NCI-H2081 (cell line): ENCODE results near the gene CDR2L.
"Not testable (repeated sequence)": the region's sequence is repeated elsewhere in the genome, so short reads cannot be mapped to it uniquely, and the experiment has no call there.

Experiments used
- DNase-seq, 2 experiments: peaks; one replicate each; lab custom pipeline; 2025; lab: John Stamatoyannopoulos, UW

Gene CDR2L

GRCh38 chr17:75044716-75045115 lies 57.3 kb downstream of the CDR2L start:
- no peak for DNase-seq

DNA sequence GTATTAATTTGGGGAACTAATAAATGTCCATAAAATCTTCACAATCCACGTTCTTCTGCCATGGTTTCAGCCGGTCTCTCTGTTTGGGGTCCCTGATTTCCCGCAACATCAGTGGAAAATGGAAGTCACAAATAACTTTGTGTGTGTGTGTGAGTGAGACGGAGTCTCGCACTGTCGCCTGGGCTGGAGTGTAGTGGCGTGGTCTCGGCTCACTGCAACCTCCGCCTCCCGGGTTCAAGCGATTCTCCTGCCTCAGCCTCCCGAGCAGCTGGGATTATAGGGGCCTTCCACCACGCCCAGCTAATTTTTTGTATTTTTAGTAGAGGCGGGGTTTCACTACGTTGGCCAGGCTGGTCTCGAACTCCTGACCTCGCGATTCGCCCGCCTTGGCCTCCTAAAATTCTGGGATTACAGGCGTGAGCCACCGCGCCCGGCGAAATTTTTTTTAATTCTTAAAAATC lies 58.5 kb downstream of the CDR2L start:
- not testable (repeated sequence) for DNase-seq

DNA sequence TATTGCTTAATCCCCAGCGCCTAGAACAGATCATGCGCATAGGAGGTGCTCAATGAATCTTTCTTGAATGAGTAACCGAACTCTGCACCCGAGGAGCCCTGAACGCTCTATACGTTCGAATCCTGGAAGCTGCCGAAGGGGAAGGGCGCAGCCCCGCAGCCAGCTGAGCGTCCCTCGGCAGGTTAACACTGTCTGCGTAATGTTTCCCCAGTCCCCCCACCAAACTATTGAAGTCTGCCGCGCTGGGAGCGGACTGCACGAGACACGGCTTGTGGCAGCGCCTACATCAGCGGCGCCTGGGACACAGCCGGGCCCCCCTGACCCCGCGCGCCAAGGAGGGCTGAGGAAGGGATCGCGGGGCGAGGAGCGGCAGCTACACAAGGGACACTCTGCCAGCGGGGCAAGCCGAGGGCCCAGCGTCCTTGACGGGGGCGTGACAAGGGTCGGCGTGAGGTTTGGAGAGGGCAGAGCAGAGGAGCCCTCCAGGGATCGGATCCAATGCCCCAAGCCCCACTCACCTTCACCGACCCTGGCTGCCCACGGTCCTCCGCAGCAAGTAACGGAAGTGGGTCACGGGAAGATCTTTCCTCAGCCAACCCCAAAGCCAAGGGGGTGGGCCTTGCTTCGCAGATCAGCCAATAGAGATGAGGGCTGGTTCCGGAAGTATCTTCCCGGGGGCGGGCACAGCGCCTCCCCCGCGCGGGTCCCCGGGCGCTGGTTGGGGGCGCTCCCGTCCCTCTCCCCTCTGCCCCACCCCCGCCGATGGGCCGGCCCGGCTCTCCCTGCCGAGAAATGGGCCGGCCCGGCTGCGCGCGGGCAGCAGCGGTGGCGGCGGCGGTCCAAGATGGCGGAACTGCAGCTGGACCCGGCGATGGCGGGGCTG lies 59.2 kb downstream of the CDR2L start, which contains the start of the genes ATP5PD and KCTD2:
TSS of gene ATP5PD (minus strand) at position 563 of the 883 bp plus-strand sequence. CDS start 4,319 bp downstream, outside the sequence.
TSS of gene KCTD2 (plus strand) at position 819 of the 883 bp plus-strand sequence. CDS start at position 845, 26 bp downstream.
- DNase-seq = peak; percentile 97 to 98

DNA sequence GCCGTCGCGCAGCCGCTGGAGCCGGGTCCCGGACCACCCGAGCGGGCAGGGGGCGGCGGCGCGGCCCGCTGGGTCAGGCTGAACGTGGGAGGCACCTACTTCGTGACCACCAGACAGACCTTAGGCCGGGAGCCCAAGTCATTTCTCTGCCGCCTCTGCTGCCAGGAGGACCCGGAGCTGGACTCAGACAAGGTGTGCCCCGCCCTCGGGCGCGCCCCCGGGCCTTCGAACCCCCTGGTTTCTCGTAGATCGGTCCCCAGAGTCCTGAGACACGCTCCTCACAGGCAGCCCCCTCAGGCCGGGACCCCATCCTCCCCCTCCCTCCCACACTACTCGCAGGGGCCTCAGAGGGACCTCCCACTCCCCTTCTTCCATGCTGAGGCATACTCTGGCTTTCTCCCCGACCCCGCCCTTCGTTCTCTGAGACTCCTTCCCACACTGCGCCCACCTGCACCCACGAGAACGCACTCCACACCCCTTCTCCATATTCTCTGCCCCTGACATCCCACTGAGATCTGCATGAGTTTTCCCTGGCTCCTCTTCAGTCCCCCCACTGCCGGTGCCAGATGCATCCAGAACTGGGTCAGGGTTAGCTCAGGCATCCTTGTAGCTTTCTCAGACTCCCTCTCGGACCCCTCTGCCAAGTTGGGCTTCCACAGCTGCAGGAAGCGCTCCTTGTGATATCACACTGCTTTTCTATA lies 60.1 kb downstream of the CDR2L start:
- no peak for DNase-seq

DNA sequence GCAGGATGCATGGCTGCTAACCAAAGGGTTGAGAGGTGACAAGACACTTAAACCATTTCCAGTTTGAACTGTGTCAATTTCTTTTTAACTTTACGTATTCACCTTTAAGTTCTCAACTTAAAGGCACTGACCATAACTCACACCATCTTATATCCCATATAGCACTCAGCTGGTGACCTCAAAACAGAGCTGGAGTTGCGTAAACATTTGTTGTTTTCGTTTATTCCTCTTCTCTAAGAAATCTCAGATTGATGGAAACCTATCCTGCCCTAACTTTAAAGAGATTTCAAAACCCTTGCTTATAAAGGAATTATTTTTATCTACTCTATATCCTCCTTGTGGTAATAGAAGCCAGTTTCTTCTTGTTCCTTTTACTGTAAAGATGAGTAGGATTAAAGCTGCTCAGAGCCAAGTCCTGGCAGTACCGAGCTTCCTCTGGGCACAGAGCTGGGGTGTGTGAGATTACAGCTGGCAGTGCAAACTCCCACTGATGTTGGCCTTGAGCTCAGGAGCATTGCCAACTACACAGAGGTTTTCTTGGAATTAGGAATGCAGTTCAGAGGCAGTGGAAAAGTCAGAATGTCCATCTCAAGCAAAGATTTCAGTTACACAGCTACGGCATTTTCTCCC lies 60.9 kb downstream of the CDR2L start:
- no peak for DNase-seq

- DNase-seq = no peak
These were observed 61.6 kb downstream of the CDR2L start for GRCh38 chr17:75049057-75049456.

- no peak for DNase-seq
These were observed 62.3 kb downstream of the CDR2L start for GRCh38 chr17:75049706-75050105.

DNA sequence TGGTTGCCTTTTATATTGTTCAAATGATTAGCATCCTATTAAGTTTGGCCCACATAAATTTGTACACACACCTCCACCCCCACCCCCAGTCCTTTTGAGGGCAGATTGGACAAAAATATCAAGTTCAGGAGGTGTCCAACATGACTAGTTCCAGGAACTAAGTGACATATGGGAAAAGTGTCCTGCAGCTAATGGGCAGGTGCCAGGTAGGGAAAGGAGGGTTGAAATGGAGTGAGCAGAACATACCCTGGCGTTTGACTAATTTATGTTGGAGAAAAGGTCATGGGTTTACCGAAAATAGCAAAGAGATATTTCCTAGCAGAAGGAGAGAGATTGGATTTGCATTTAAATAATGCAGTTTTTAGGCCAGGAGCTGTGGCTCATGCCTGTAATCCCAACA lies 64.5 kb downstream of the CDR2L start:
- no peak for DNase-seq
